Measurements from ENCODE around the gene KIAA0319L. TPM values are rescaled to one million over a fixed set of nuclear protein-coding genes. Genes with fewer than 3 reads are reported as not detected.

KIAA0319L gene
- total RNA-seq, 2 experiments from 2014 or later, result 26.5 to 28.1 TPM

Other genes with a start within 250 kb of the KIAA0319L start
- 10 to 100 TPM; 21.1 to 23.4 TPM for gene NCDN, start 396 bp upstream of the KIAA0319L start, total RNA-seq
- gene TFAP2E, start 15.9 kb upstream of the KIAA0319L start, total RNA-seq, result under 1 TPM; 0.53 to 0.58 TPM
- gene PSMB2, start 84.1 kb upstream of the KIAA0319L start, total RNA-seq, result 100 to 1,000 TPM in 1 of 2 experiments, 10 to 100 TPM in 1; 97.1 to 125 TPM
- 10 to 100 TPM in 1 of 2 experiments, 1 to 10 TPM in 1; 7.4 to 10.9 TPM for gene C1orf216, start 161.5 kb upstream of the KIAA0319L start, total RNA-seq
- gene CLSPN, start 212.6 kb upstream of the KIAA0319L start, total RNA-seq, result 10 to 100 TPM; 45.7 to 57.8 TPM